HepG2 (cell line): ENCODE data around the gene MTFR1L. TPM values are rescaled to one million over a fixed set of nuclear protein-coding genes. Genes with fewer than 3 reads are reported as not detected.

Source experiments
- BCLAF1 ChIP-seq: fragments of 450-650 bp; IDR thresholded peaks from 2 replicates; pipeline ENCODE4 v1.6.1; 2017; ENCODE audit warnings: mild to moderate bottlenecking
- BORCS8-MEF2B ChIP-seq: sonication (generic); formaldehyde crosslinking; IDR thresholded peaks from 2 replicates; pipeline ENCODE4 v1.8.0; 2022; ENCODE audit warnings: mild to moderate bottlenecking, missing genetic modification reagents
- CHD2 ChIP-seq: IDR thresholded peaks from 2 replicates; pipeline ENCODE4 v1.6.1; 2011; ENCODE audit warnings: low read depth, low read length, improper control_type of control experiment
- GABPA ChIP-seq, 2 experiments: IDR thresholded peaks; 2 replicates each; pipeline ENCODE4 v1.6.1; 2011 to 2016; ENCODE audit warnings: low read depth in 2 of 2, low read length in 1 of 2, missing biosample characterization in 1 of 2, missing genetic modification characterization in 1 of 2
- HES4 ChIP-seq: sonication (generic); formaldehyde crosslinking; IDR thresholded peaks from 2 replicates; pipeline ENCODE4 v1.9.0; 2021; ENCODE audit warnings: mild to moderate bottlenecking, missing genetic modification reagents, borderline replicate concordance
- HNRNPK ChIP-seq: fragments of 200-400 bp; formaldehyde crosslinking; IDR thresholded peaks from 2 replicates; pipeline ENCODE4 v1.6.1; 2018; ENCODE audit warnings: low read length, low read depth, moderate library complexity, mild to moderate bottlenecking; ENCODE audit not compliant: poor library complexity, severe bottlenecking
- NFAT5 ChIP-seq: sonication (generic); formaldehyde crosslinking; IDR thresholded peaks from 2 replicates; pipeline ENCODE4 v1.4.0; 2020; ENCODE audit warnings: missing genetic modification reagents
- PBX2 ChIP-seq: IDR thresholded peaks from 2 replicates; pipeline ENCODE4 v1.6.1; 2016; ENCODE audit warnings: control low read depth
- RCOR2 ChIP-seq: IDR thresholded peaks from 2 replicates; pipeline ENCODE4 v1.6.1; 2016; ENCODE audit warnings: missing biosample characterization, missing genetic modification reagents
- RFXAP ChIP-seq: sonication (generic); formaldehyde crosslinking; IDR thresholded peaks from 2 replicates; pipeline ENCODE4 v1.4.0; 2020; ENCODE audit warnings: missing genetic modification reagents, borderline replicate concordance
- SRY ChIP-seq: sonication (generic); formaldehyde crosslinking; IDR thresholded peaks from 2 replicates; pipeline ENCODE4 v1.8.0; 2022; ENCODE audit warnings: mild to moderate bottlenecking, missing genetic modification reagents
- ZNF547 ChIP-seq: sonication (generic); formaldehyde crosslinking; IDR thresholded peaks from 2 replicates; pipeline ENCODE4 v1.5.1; 2020; ENCODE audit warnings: mild to moderate bottlenecking, missing genetic modification reagents
- ZNF563 ChIP-seq: sonication (generic); formaldehyde crosslinking; IDR thresholded peaks from 2 replicates; pipeline ENCODE4 v1.8.0; 2022; ENCODE audit warnings: mild to moderate bottlenecking, moderate library complexity, missing genetic modification reagents
- ZNF670 ChIP-seq: sonication (generic); formaldehyde crosslinking; IDR thresholded peaks from 2 replicates; pipeline ENCODE4 v1.8.0; 2022; ENCODE audit warnings: mild to moderate bottlenecking, missing genetic modification reagents, borderline replicate concordance
- ZNF782 ChIP-seq: sonication (generic); formaldehyde crosslinking; IDR thresholded peaks from 2 replicates; pipeline ENCODE4 v1.4.0; 2020; ENCODE audit warnings: missing genetic modification reagents, mild to moderate bottlenecking, borderline replicate concordance
- polyA plus RNA-seq, 8 experiments: library from polyadenylated mRNA; depleted of rRNA in 3 of 8; stranded (reverse) in 7 of 8; unstranded in 1 of 8; fragments of >200 nt; fragmentation: Illumina TruSeq in 4 of 8; extraction: Trizol in 4 of 8; gene quantifications; 2 replicates each; pipeline versions ENCODE4 v1.2.1 to v1.2.3, GENCODE V29; 2011 to 2016; ENCODE audit warnings: low read depth in 4 of 8, missing spikeins in 1 of 8, mixed read lengths in 1 of 8; ENCODE audit not compliant: insufficient read depth in 1 of 8
- total RNA-seq, 5 experiments: library from RNA; depleted of rRNA; stranded (reverse); fragments of >200 nt; fragmentation: Illumina TruSeq; extraction: Trizol; gene quantifications; 2 replicates each; pipeline ENCODE4 v1.2.3, GENCODE V29; 2016; ENCODE audit warnings: low read depth in 1 of 5
- TF ChIP-seq, protein P1 (sequence below): sonication (generic); formaldehyde crosslinking; IDR thresholded peaks from 2 replicates; pipeline ENCODE4 v1.8.0; 2022; ENCODE audit warnings: missing genetic modification reagents, mild to moderate bottlenecking, borderline replicate concordance
- TF ChIP-seq, protein P2 (sequence below): IDR thresholded peaks from 2 replicates; pipeline ENCODE4 v1.6.1; 2016; ENCODE audit warnings: missing genetic modification reagents, missing compliant biosample characterization

Gene MTFR1L
- total and polyA plus RNA-seq, 2 of the 13 experiments (the other 11 are each of a cell fraction or from before 2014, with no cell fraction given) = 38.0 to 55.7 TPM

DNA sequence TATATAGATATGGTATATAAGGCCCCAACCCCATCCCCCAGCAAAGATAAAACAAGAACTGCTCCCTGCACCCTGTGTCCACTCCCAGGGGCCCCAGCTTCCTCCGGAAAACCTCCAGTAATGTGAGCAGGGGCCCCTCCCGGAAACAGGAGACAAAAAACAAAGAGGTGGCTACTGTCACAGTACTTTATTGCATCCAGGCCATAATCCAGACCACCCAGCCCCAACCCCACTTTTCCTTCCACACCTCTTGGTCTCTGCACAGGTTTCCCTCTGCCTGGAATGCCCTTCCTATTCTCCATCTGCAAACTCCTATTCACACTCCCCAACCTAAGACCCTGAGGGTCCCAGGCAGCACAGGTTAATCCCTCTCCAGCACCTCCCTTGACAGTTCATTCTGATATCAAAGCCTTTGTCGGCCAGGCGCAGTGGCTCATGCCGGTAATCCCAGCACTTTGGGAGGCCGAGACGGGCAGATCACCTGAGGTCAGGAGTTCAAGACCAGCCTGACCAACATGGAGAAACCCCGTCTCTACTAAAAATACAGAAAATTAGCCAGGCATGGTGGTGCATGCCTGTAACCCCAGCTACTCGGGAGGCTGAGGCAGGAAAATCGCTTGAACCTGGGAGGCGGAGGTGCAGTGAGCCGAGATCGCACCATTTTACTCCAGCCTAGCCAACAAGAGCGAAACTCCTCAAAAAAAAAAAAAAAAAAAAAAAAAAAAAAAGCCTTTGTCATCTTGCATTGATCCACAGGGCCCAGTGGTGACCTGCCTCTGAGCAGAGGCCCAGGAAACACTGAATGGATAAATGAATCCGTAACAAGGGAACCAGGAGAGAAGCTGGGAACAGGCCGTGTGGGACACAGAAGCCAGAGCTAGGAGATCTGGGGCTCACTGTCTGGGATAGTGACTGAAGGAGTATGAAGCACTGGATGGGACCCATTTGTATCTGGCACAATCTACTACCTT is 41.8 kb downstream of the MTFR1L start (continued):
- TF ChIP-seq BCLAF1 (no peak), CHD2 (no peak), BORCS8-MEF2B (no peak), RFXAP (CRISPR knock-in tag) (0 out of 2 replicates have a peak, but pooled peaks have one; percentile 28), RCOR2 (CRISPR knock-in tag) (peak; percentile 54), HES4 (CRISPR knock-in tag) (no peak), HNRNPK (no peak), SRY (no peak), ZNF782 (CRISPR knock-in tag) (no peak), ZNF547 (CRISPR knock-in tag) (no peak), GABPA (IDR thresholded peaks at IDR 0.05; ENCODE audit: low read depth, low read length) (no peak), GABPA (CRISPR knock-in tag; IDR thresholded peaks at IDR 0.05; ENCODE audit: low read depth) (peak; percentile 82), NFAT5 (no peak), ZNF670 (CRISPR knock-in tag) (no peak; the same call in 1 of the 2 replicates), PBX2 (CRISPR knock-in tag) (no peak), ZNF563 (no peak)
- TF ChIP-seq, protein P1, sequence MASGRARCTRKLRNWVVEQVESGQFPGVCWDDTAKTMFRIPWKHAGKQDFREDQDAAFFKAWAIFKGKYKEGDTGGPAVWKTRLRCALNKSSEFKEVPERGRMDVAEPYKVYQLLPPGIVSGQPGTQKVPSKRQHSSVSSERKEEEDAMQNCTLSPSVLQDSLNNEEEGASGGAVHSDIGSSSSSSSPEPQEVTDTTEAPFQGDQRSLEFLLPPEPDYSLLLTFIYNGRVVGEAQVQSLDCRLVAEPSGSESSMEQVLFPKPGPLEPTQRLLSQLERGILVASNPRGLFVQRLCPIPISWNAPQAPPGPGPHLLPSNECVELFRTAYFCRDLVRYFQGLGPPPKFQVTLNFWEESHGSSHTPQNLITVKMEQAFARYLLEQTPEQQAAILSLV (CRISPR knock-in tag) = 0 out of 2 replicates have a peak, but pooled peaks have one; percentile 10
- TF ChIP-seq, protein P2, sequence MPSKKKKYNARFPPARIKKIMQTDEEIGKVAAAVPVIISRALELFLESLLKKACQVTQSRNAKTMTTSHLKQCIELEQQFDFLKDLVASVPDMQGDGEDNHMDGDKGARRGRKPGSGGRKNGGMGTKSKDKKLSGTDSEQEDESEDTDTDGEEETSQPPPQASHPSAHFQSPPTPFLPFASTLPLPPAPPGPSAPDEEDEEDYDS (CRISPR knock-in tag) = no peak
